CD4-positive, alpha-beta T cell treated with Interleukin-21 for 1 hour (primary cell): ENCODE results near the gene NMRAL1.

Experiments used
- DNase-seq: peaks from one replicate; pipeline ENCODE4 v3.0.0-alpha.2; 2020

The NMRAL1 gene

DNA sequence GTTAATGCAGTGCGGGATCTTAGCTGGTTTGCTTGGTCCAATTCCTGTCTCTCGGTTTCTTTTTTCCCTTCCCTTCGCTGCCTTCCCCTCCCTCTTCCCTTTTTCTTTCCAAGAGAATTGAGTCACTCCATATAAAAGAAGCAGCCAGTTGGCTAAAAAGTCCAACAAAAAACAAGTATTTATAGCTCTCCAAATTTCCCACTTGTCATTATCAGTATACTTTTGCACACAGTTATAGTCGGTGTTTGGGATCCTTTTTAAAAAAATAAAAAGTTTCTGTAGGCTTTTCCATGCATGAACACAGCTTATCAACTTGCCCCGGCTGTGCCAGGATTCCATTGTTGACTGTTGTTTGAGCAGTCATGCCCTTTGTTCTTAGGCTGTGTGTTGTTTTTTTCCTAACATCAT lies 26.6 kb upstream of the NMRAL1 start:
- DNase-seq, result no peak

DNA sequence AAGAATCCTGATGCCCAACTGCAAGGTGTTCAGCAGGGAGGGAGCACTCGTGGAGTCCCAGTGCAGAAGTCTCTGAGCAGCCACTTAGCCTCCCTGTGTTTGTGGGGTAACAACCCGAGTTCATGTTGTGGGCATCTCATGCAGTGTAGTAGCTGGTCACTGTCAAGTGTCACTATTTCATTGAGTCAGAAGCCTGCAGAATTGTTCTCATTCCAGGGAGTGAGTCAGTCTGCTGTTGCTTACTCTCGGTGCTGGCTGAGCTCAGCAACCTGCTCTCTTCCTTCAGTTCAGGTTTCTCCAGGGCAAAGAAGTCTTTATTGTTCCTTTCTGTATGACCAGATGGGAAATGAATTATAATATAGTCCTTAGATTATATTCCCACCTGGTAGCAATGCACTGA lies 25.8 kb upstream of the NMRAL1 start:
- no peak for DNase-seq

DNA sequence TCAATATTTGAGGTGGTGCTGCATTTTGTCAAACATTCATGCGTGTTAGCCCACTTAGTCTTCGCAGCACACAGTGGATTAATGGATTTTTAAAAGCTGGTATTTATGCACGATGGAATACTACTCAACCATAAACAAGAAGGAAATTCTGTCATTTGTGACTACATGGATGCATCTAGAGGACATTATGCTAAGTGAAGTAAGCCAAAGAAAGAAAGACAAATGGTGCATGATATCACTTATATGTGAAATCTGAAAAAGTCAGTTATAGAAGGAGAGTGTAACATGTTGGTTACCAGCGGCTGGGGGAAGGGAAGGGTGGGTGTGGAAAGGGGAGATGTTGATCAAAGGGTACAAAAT lies 24.8 kb upstream of the NMRAL1 start:
- no peak for DNase-seq

DNA sequence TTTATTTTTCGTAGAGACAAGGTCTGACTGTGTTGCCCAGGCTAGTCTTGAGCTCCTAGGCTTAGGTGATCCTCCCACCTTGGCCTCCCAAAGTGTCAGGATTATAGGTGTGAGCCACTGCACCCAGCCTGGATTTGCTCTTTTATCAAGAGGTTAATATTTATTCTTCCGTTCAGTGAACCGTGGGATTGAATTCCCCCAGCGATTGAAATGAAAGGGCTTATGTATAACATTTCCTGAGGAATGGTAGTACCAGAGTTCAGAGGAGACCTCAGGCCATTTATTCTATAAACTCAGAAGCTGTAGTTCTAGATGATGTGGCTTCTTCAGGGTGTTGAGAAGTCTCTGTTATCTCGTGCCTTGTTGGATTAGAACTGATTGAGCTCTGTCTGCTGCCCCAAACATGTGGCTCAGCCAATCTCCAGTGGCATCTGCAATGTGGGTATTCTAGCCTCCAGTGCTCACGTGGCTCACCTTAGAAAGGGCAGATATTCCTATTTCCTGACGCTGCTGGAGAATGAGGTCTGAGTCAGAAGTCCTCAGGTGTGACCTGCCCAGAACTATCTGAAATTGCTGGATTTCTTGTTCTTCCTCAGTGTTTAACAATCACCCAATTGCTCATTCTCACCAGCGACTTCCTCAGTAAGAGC lies 24.2 kb upstream of the NMRAL1 start:
- no peak for DNase-seq

DNA sequence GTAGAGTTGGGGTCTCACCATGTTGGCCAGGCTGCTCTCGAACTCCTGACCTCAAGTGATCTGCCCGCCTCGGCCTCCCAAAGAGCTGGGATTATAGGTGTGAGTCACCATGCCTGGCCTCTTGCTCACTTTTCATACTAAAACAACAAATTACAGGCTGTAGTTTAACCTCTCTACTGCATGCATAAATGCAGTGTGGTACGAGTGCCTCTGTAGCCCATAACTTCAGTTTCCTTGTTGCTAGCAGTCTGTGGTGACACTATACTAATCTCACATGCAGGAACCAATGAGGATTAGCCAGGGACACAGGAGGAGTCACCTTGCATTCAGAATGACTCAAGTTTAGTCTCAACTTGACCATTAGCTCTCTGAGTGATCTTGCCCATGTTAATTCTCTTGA lies 21.9 kb upstream of the NMRAL1 start:
- no peak for DNase-seq

DNA sequence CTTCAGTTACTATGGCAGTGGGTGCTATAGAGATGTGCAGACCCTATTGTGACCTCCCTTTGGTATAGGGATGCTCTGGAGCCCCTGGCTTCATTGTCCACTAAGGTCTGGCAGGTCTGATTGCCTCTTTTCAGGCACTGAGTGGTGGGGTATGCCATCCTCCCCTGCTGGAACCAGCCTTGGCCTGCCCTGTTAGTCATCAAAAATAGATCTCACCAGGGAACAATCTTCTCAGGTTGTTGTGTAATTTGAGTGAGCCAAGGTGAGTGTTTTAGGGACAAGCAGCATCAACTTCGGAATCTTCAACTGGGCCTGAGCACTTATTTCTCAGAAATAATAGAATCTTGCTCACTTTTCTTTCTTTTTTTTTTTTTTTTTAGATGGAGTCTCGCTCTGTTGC lies 21.3 kb upstream of the NMRAL1 start:
- DNase-seq, result no peak

DNA sequence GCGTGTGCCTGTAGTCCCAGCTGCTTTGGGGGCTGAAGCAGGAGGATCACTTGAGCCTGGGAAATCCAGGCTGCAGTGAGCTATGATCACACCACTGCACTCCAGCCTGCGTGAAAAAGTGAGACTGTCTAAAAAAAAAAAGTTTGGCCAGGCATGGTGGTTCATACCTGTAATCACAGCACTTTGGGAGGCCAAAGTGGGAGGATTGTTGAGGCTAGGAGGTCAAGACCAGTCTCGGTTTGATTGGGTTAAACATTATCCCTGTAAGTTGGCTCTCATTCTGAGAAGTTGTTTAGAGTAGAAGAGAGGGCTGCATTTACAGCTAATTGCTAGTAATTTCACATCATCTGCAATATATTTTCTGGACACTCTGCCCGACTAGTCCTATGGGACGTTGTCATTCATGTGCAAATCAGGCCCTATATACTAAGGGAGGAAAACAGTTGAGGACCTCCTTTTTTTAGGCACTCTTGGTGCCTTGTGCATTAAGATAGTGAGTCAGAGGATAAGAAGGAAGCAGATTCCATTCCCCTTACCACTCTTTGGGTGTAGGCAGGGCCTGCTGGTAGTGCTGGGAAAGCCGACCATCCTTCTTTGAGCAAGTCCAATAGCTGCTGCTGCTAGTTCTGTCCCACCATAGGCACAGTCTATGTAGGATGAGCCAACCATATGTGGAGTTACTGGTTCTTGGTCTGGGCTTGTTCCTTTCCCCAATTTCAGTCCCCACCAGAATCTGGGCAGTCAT lies 20.5 kb upstream of the NMRAL1 start:
- DNase-seq, result no peak

DNA sequence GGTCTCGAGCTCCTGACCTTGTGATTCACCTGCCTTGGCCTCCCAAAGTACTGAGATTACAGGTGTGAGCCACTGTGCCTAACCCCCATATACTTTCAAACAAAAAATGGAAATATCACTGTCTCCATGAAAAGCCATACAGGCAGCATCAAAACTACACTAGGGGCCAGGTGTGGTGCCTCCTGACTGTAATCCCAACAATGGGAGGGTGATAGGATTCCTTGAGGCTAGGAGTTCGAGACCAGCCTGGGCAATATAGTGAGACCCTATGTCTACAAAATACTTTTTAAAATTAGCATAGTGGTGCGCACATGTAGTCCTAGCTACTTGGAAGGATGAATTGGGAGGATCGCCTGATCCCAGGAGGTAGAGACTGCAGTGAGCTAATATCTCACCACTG lies 17.5 kb upstream of the NMRAL1 start:
- DNase-seq, result no peak

DNA sequence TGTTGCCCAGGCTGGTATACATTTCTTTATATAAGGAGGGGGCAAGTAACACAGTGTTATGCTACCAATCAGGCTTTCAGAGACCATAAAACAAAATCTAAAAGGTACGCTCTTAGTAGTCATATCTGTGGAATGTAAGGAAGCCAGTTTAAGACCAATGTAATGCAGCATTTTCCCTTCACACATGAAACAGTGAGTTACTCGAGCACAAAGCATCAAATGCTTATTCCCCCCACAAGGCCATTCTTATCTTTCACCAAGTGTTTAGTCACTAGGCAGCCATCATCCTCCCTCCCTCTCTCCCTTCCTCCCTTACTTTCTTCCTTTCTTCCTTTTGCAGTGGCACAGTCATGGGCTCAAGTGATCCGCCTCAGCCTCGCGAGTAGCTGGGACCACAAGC lies 14.6 kb upstream of the NMRAL1 start:
- DNase-seq, result no peak

DNA sequence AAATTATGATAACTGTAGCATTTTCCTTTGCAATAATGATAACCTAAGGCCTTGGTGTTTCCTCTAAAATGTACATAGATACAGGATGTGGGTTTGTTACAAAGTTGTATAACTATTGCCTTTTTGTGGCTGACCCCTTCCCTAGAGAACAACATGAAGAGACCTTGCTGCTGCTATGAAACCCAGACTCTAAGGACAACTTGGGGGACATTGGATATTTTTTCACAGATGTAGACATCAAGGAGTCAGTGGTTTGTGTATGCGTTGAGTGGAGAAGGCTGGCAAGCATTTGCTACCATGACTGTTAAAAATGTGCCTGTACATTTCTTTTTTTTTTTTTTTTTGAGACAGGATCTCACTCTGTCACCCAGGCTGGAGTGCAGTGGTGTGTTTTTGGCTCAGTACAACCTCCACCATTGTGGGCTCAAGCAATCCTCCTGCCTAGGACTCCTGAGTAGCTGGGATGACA lies 14.1 kb upstream of the NMRAL1 start:
- peak; percentile 70 for DNase-seq

DNA sequence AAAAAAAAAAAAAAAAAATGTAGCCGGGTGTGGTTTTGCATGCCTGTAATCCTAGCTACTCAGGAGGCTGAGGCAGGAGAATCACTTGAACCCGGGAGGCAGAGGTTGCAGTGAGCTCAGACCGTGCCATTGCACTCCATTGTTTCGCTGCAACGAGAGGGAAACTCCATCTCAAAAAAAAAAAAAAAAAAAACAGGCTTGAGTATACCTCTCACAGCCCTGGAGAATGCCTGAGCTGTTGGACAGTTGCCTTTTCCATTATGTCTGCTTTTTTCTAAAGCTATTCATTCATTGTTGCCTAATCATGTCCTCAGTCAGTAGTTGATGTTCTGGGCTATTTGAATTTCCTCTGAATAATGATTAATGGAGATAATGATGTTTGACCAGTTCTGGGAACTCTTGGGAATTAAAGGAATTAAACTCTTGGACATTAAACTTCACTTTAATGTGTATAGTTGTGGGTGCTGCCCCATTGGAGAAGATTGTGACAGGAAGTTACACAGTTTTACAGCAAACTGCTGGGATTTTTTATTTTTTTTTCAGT lies 13.6 kb upstream of the NMRAL1 start:
- peak; percentile 27 for DNase-seq

DNA sequence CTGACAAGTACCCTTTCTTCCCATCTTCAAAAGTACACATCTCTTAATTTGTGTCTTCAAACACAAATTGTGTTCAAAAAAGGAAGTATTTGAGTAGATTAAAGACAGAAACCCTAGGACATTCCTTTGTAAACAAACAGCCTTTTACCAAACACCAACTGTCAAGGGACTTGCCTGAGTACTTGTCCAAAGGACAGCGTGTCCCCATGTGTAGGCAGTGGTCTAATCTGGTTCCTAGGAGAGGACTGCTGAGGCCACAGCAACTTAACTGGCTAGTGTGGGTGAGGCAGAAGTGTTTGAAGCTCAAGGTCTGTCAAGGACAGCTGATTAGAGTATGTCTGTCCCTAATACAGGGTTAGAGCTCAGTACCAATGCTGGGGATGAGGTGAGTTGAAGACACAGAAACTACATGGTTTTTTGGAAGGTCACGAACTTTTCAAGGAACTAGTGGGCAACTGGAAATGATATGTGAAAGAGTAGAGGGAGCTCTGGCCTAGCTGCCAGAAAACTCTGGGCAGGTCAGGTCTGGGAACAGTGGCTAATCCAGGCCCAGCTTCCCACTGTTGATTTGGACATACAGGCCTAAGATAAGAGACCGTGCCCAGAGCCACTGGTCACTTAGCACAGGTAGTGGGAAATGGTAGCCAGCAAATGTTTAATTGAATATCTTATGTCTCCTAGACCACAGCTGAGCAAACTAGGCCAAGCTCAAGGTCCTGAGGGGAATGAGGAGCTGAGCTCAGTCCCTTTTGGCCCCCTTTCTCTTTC lies 11.9 kb upstream of the NMRAL1 start:
- no peak for DNase-seq

DNA sequence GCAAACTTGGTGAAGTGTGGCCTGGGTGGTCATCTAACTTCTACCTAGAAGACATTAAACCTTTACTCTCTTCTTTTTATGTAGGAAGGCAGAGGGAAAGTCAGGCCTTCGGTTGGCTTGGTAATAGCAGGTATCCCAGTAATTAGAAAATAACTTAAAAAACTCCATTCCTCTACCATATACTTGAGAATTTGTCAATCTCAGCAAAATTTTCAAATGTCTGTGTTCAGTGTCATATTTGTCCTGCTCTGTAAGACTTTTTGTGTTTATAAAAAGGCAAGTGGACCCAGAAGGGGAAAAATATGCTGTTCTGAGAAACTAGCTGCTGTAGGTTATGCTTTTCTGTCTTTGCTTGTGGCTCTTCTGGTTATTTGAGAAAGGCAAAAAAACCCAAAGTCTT lies 7.5 kb upstream of the NMRAL1 start:
- DNase-seq, result no peak

DNA sequence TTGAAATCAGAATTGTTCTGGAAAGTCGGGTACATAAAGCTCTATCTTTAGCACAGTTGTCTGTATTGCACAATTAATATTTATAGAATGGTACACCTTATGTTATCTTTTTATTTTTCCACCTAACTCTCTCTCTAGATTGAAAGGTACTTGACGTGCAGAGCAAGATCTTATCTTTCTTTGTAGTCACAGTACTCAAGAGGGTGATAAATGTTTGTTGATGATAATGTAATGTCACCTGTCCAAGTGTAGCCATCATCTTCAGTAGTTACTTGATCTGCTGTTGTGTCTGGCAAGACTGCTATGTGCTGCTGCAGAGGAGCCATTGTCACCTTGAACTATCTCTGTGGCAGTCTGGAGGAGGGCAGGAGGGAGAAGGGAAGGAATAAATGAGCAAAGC lies 7.1 kb upstream of the NMRAL1 start:
- DNase-seq, result no peak

DNA sequence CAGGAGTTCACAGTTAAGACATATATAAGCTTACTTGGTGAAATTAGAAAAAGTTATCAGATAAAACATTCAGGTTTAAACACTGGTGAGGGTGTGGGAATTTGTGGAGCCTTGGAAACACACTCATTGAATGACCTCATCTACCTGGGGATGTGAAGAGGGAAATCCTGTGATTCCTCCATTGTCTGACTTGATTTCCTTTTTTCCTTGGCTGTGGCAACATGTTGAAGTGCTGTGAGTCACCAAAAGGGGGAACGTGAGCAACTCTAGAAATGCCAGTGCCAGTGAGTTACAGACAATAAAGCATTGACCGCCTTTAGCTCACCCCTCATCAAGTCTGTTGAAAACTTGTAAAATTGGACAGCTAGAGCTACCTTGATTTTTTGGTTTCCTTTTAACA lies 3.5 kb upstream of the NMRAL1 start:
- DNase-seq, result peak; percentile 47

DNA sequence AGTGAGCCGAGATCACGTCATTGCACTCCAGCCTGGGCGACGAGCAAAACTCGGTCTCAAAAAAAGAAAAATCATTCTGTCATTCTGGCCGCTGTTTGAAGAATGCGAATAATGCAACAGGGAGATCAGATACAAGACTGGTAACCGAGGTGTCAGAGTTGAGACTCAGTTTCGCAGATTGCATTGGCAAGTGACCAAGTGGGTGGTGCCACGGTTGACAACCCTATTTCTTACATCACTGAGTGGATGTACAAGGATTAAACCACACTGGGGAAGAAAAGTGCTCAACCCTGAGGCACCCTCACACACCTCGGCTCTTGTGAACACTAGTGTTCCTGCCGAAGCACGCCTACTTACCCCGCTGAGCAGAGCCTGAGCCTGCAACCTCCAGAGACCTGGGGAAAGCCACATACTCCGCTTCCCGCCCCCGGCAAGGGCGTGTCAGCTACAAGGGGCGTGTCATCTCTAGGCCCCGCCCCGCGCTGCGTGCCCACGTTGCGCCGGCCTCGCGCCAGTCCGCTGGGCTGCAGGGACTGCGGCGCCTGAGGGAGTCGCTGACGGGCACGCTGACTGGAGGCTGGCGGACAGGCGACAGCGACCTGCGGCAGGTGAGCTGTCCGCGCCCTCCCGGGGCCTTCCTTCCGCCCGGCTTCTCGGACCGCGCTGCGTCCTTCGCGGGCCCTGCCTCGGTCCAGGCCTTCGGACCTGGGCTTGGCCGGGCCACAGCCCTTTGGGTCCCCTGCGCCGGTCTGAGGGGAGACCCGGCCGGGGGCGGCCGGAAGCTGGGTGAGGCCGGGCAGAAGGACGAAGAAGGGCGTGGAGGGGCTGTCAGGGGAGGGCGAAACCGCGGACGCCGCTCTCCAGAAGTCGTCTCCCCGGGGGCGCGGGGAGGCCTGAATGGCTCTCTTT lies 1.7 kb upstream of the NMRAL1 start, which contains the start of gene HMOX2:
HMOX2 (plus strand) TSS at position 519 of the 909 bp plus-strand sequence. CDS start 29,127 bp downstream, outside the sequence.
- peak; percentile 95 for DNase-seq

DNA sequence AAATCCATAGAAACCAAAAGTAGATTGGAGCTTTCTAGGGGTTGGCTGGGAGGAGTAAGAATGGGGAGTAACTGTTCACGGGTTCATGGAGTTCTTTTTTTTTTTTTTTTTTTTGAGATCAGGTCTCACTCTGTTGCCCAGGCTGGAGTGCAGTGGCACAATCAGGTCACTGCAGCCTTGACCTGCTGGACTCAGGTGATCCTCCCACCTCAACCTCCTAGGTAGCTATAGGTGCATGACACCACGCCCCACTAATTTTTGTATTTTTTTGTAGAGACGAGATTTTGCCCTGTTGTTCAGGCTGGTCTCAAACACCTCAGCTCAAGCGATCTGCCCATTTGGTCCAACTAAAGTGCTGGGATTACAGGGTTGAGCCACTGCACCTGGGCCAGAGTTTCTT lies 1.5 kb downstream of the NMRAL1 start:
- DNase-seq, result no peak

DNA sequence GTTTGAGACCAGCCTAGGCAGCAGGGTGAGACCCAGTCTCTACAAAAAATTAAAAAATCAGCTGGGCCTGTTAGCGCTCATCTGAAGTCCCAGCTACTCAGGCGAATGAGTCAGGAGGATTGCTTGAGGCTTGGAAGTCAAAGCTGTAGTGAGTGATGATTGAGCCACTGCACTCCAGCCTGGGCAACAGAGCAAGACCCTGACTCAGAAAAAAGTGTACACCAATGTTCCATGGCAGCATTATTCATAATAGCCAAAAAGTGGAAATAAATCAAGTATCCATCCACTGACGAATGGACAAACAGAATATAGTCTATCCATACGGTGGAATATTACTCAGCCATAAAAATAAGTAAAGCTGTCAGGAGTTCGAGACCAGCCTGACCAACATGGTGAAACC lies 2.6 kb downstream of the NMRAL1 start:
- no peak for DNase-seq

DNA sequence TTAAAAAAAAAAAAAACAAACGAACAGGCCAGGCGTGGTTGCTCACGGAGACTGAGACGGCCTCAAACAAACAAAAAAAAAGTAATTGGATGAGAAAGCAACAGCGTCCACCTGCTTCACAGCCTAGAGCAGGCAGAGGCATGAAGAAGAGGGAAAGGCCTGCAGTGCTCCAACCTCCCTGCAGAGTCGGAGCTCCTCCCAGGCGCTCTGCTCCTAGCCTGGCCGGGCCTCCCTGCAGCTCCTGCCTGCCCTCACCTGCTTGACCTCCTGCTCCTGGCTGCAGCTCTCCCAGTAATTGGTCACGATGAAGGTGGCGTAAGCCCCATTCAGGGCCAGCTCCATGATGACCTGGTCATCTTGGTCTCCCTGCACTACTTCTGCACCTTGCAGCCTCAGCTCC lies 5.5 kb downstream of the NMRAL1 start:
- DNase-seq, result no peak

DNA sequence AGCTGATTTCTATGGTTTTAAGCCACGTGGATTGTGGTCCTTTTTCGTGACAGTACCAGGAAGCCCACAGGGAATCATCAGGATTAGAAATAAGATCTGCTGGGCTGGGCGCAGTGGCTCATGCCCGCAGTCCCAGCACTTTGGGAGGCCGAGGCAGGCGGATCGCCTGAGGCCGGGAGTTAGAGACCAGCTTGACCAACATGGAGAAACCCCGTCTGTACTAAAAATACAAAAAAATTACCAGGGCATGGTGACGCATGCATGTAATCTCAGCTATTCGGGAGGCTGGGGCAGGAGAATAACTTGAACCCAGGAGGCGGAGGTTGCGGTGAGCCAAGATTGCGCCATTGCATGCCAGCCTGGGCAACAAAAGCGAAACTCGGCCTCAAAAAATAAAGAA lies 6.5 kb downstream of the NMRAL1 start:
- DNase-seq, result no peak

DNA sequence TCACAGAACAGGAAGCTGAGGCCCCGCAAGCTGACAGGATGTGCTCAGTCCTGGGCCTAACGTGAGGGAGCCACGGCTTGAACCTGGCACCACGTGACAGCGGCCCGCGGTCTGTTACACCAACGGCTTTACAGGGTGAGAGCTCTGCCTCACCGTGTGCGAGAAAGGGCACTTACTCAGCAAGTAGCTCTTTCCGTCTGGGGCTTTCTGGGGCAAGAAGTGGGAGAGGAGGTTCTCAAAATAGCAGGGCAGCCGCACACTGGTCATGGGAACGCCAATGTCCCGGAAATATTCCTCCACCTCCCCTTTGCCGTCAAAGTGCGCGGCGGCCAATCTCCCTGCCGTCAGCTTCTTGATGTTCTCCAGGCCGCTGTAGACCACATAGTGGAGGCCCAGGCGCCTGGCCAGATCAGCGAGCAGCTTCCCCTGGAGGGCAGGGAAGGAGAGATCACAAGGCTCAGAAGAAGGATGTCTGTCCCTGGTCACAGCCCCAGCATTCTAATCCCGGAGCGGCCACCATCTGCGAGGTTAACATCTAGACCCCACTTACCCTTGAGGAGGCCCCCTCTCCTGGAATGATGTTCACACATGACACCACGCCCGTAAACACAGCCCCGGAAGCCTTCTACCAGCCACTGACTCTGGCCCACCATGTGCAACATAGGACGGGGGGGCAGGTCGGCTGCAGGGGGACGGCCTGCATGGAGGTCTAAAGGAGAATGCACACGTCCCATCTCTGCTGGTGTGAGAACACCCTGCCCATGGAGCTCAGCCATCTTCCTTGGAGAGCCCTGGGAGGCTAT lies 8.2 kb downstream of the NMRAL1 start:
- peak; percentile 82 for DNase-seq
